Measurements from ENCODE around the gene SAFB2. TPM values are rescaled to one million over a fixed set of nuclear protein-coding genes. Genes with fewer than 3 reads are reported as not detected.

Gene SAFB2
- total RNA-seq, 4 donors from 2014 or later, result 33.6 to 72.0 (median 45.2) TPM

DNA sequence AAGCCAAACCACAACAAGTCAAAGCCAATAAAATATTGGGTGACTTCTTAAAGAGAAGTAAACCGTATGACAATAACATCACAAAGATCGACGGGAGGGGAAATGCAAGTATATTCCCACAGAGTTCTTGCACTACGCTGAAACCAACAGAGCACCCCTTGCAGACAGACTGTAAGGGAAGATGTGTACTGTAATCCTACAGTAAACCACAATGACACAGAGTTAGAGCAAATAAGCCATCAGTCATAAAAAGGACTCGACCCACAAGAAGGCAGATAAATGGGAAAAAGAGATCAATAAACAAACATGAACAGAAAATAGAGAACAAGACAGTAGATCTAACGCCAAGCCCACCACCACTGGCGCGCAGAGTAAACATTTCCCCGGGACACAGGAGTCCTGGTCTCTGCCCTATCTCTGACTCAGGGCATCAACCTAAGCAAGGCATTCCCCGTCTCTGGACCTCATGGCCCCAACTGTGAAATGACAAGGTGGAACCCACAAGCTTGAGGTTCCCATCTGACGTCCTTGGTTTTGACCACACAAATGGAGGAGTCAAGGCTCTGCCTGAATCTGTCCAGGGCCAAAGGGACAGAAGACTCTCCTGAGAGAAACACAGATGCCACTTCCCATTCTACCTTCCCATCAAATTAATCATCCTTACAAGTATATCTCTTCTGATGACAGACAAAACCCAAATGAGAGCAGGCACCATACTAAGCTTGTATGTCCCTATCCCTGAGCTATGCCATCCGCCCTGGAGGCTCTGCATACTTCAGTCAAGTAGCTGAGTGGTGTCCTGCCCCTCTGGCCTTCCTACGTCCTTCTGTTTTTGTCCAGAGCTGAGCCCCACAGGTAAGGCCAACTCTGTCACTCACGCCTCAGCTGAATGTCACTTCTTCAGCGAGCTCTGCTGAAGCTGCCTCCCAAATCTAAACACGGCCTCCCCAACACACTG lies 15.0 kb downstream of the SAFB2 start:
- no peak for TF ChIP-seq CTCF (IDR thresholded peaks at IDR 0.05; ENCODE audit: low read depth)

- no peak for TF ChIP-seq CTCF (IDR thresholded peaks at IDR 0.05; ENCODE audit: low read depth)
These were observed 17.2 kb downstream of the SAFB2 start for GRCh38 chr19:5605362-5605761.

GRCh38 chr19:5603626-5604025 lies 18.9 kb downstream of the SAFB2 start:
- no peak for TF ChIP-seq CTCF (IDR thresholded peaks at IDR 0.05; ENCODE audit: low read depth)

- no peak for TF ChIP-seq CTCF (IDR thresholded peaks at IDR 0.05; ENCODE audit: low read depth)
These were observed 21.8 kb downstream of the SAFB2 start for GRCh38 chr19:5600797-5601196.

- no peak for TF ChIP-seq CTCF (IDR thresholded peaks at IDR 0.05; ENCODE audit: low read depth)
These were observed 26.8 kb downstream of the SAFB2 start for GRCh38 chr19:5595745-5596144.

DNA sequence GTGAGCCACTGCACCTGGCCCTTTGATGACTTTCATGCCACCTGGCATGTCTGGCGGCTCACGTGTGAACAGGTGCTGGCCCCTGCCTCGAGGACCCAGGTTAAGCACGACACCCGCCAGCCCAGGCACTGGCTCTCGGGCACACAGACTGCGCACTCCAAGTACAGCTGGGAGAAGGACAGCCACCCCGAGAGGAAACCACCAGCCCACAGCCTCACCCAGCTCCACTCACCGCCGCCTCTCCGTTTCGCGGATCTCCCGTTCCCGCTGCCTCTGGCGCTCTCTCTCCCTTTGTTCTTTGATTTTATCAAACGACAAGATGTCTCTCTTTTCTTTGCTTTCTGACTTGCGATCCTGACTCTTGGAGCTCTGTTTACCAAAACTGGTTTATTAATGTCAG lies 27.4 kb downstream of the SAFB2 start:
- no peak for TF ChIP-seq CTCF (IDR thresholded peaks at IDR 0.05; ENCODE audit: low read depth)

DNA sequence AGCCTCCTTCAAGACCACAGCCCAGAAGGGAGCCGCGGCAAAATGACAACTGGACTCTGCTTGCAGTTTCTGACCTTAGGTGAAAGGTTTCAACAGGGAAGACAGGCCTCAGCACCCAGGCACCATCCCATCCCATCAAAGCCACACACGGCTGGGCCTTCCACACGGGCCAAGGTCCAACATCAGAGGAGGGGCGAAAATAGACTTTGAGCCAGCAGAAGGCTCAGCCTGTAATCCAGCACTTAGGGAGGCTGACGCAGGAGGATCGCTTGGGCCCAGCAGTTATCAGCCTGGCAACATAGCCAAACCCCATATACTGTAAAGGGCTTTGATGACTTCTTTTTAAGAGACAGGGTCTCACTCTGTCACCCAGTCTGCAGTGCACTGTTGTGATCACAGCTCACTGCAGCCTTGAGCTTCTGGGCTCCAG lies 28.0 kb downstream of the SAFB2 start:
- TF ChIP-seq CTCF (IDR thresholded peaks at IDR 0.05; ENCODE audit: low read depth), result no peak

All from subcutaneous adipose tissue (tissue), 4 donors.